Gastrocnemius medialis (tissue), 4 donors: ENCODE measurements around the gene RRBP1. TPM values are rescaled to one million over a fixed set of nuclear protein-coding genes. Genes with fewer than 3 reads are reported as not detected.

Source experiments
- ATAC-seq, 2 donors: fragments of 150-250 bp; one replicate each; pipeline ENCODE4 v1.9.1; 2016
- DNase-seq, 2 donors: peaks; one replicate each; pipeline ENCODE4 v3.0.0-alpha.2; 2019
- H3K27ac ChIP-seq, 4 donors: fragments of 200-600 bp; sonication (generic); 1 replicate in 1 of 4; 2 replicates in 3 of 4; pipeline ENCODE4 v1.5.1; 2016 to 2018; ENCODE audit warnings: mild to moderate bottlenecking in 2 of 4, moderate library complexity in 1 of 4
- H3K27me3 ChIP-seq, 3 donors: fragments of 200-600 bp; sonication (generic) in 2 of 3; 1 replicate in 1 of 3; 2 replicates in 2 of 3; pipeline versions ENCODE4 v1.5.1 to v1.6.0; 2016 to 2019; ENCODE audit warnings: mild to moderate bottlenecking in 1 of 3, moderate library complexity in 1 of 3
- H3K36me3 ChIP-seq, 2 donors: fragments of 200-600 bp; sonication (generic) in 1 of 2; one replicate each; pipeline ENCODE4 v1.5.1; 2017 to 2018
- H3K4me1 ChIP-seq, 2 donors: fragments of 200-600 bp; sonication (generic) in 1 of 2; one replicate each; pipeline ENCODE4 v1.5.1; 2016 to 2017; ENCODE audit warnings: mild to moderate bottlenecking in 2 of 2
- H3K4me3 ChIP-seq, 4 donors: fragments of 200-600 bp; sonication (generic) in 3 of 4; 1 replicate in 1 of 4; 2 replicates in 3 of 4; pipeline ENCODE4 v1.5.1; 2016 to 2019; ENCODE audit warnings: mild to moderate bottlenecking in 2 of 4
- H3K9me3 ChIP-seq, 3 donors: fragments of 200-600 bp; sonication (generic) in 2 of 3; 1 replicate in 1 of 3; 2 replicates in 2 of 3; pipeline ENCODE4 v1.5.1; 2016 to 2019
- CTCF ChIP-seq, 5 experiments: fragments of 450-650 bp in 3 of 5; fragments of 200-600 bp in 2 of 5; sonication (generic) in 2 of 5; IDR thresholded peaks in 4 of 5; conservative IDR thresholded peaks in 1 of 5; 1 replicate in 4 of 5; 2 replicates in 1 of 5; pipeline ENCODE4 v1.5.1; 2016 to 2019; ENCODE audit warnings: antibody characterized with exemption in 5 of 5, mild to moderate bottlenecking in 3 of 5, moderate library complexity in 3 of 5
- POLR2A ChIP-seq, 2 donors: fragments of 450-650 bp; IDR thresholded peaks; one replicate each; pipeline ENCODE4 v1.6.1; 2017; ENCODE audit warnings: antibody characterized with exemption in 2 of 2, mild to moderate bottlenecking in 2 of 2, moderate library complexity in 2 of 2
- in situ Hi-C, 4 donors: fragments of 200-750 bp; cut with MboI; loops; one replicate each; pipeline versions ENCODE4 v1.15.0 to v1.8.0; 2017; ENCODE audit warnings: low sequenced_read_pairs in 4 of 4
- intact Hi-C: fragments of 100-400 bp; cut with DNase I; formaldehyde crosslinking; loops from one replicate; pipeline ENCODE4 v1.15.1; 2023; ENCODE audit warnings: low total_unique reads
- total RNA-seq, 4 donors: library from RNA; depleted of rRNA; stranded (reverse); fragments of >200 nt; gene quantifications; one replicate each; pipeline versions ENCODE4 v1.1.0 to v1.2.3, GENCODE V29; 2016

Gene RRBP1
- total RNA-seq, 4 donors from 2014 or later = 14.1 to 22.7 (median 17.9) TPM

GRCh38 chr20:17653835-17654648 is 28.0 kb downstream of the RRBP1 start:
- no peaks in the 10 kb centered on the region for H3K27me3 ChIP-seq
- no peak for DNase-seq
- TF ChIP-seq POLR2A (IDR thresholded peaks at IDR 0.05) (no peak), CTCF (IDR thresholded peaks at IDR 0.05 in 4 of 5, conservative IDR thresholded peaks at IDR 0.05 in 1 of 5) (no peak)
- intact Hi-C loops (no loop called here), in situ Hi-C loops (loop anchor here in 1 of 4 donors (25.0 kb wide), 1 partner anchor 108 kb away; no protein-coding TSS in a partner anchor)
- peaks cover 19 to 20% of the 10 kb centered on the region in 2 donors for H3K4me1 ChIP-seq
- H3K27ac ChIP-seq = no peak overlapping the region
- H3K9me3 ChIP-seq = no peaks in the 10 kb centered on the region
- peaks cover 0 to 10% of the 10 kb centered on the region in 2 donors for H3K36me3 ChIP-seq
- H3K4me3 ChIP-seq = no peak overlapping the region
- no peak for ATAC-seq

- H3K9me3 ChIP-seq = no peaks in the 10 kb centered on the region
- DNase-seq = peak in 1 of 2 donors; percentile 8
- H3K4me1 ChIP-seq = peaks cover 28 to 33% of the 10 kb centered on the region in 2 donors
- ATAC-seq = no peak
- intact Hi-C loops = no loop called here
- H3K27me3 ChIP-seq = no peaks in the 10 kb centered on the region
- in situ Hi-C loops = loop anchor here in 1 of 4 donors (25.0 kb wide), 1 partner anchor 110 kb away; no protein-coding TSS in a partner anchor
- TF ChIP-seq CTCF (IDR thresholded peaks at IDR 0.05 in 4 of 5, conservative IDR thresholded peaks at IDR 0.05 in 1 of 5) = no peak
- TF ChIP-seq POLR2A (IDR thresholded peaks at IDR 0.05) = no peak
- no peaks in the 10 kb centered on the region for H3K36me3 ChIP-seq
- H3K4me3 ChIP-seq = no peak overlapping the region
- H3K27ac ChIP-seq = no peak overlapping the region
Measured at GRCh38 chr20:17652411-17652810, 29.6 kb downstream of the RRBP1 start.

GRCh38 chr20:17651760-17652388 is 30.2 kb downstream of the RRBP1 start:
- ATAC-seq (no peak), DNase-seq (peak in 1 of 2 donors; percentile 8)
- in situ Hi-C loops (loop anchor here in 1 of 4 donors (25.0 kb wide), 1 partner anchor 110 kb away; no protein-coding TSS in a partner anchor), intact Hi-C loops (no loop called here)
- H3K4me1 ChIP-seq = peaks cover 29 to 32% of the 10 kb centered on the region in 2 donors
- no peaks in the 10 kb centered on the region for H3K9me3 ChIP-seq
- H3K4me3 ChIP-seq = no peak overlapping the region
- H3K27me3 ChIP-seq = no peaks in the 10 kb centered on the region
- H3K36me3 ChIP-seq = no peaks in the 10 kb centered on the region
- H3K27ac ChIP-seq = no peak overlapping the region
- TF ChIP-seq CTCF (IDR thresholded peaks at IDR 0.05 in 4 of 5, conservative IDR thresholded peaks at IDR 0.05 in 1 of 5) (no peak), POLR2A (IDR thresholded peaks at IDR 0.05) (no peak)

GRCh38 chr20:17651129-17651759 is 30.8 kb downstream of the RRBP1 start:
- no peak for ATAC-seq
- no peaks in the 10 kb centered on the region for H3K36me3 ChIP-seq
- H3K4me1 ChIP-seq = peaks cover 31 to 37% of the 10 kb centered on the region in 2 donors
- intact Hi-C loops (no loop called here), in situ Hi-C loops (loop anchor here in 1 of 4 donors (25.0 kb wide), 1 partner anchor 111 kb away; no protein-coding TSS in a partner anchor)
- no peak for TF ChIP-seq POLR2A (IDR thresholded peaks at IDR 0.05)
- no peak for TF ChIP-seq CTCF (IDR thresholded peaks at IDR 0.05 in 4 of 5, conservative IDR thresholded peaks at IDR 0.05 in 1 of 5)
- H3K4me3 ChIP-seq = no peak overlapping the region
- no peak overlapping the region for H3K27ac ChIP-seq
- no peaks in the 10 kb centered on the region for H3K9me3 ChIP-seq
- DNase-seq = no peak
- H3K27me3 ChIP-seq = no peaks in the 10 kb centered on the region
